ENCODE measurements around the gene DUSP10.

GRCh38 chr1:221696718-221697461 lies 45.0 kb downstream of the DUSP10 start:
- TF ChIP-seq, protein P1, sequence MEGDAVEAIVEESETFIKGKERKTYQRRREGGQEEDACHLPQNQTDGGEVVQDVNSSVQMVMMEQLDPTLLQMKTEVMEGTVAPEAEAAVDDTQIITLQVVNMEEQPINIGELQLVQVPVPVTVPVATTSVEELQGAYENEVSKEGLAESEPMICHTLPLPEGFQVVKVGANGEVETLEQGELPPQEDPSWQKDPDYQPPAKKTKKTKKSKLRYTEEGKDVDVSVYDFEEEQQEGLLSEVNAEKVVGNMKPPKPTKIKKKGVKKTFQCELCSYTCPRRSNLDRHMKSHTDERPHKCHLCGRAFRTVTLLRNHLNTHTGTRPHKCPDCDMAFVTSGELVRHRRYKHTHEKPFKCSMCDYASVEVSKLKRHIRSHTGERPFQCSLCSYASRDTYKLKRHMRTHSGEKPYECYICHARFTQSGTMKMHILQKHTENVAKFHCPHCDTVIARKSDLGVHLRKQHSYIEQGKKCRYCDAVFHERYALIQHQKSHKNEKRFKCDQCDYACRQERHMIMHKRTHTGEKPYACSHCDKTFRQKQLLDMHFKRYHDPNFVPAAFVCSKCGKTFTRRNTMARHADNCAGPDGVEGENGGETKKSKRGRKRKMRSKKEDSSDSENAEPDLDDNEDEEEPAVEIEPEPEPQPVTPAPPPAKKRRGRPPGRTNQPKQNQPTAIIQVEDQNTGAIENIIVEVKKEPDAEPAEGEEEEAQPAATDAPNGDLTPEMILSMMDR (IDR thresholded peaks at IDR 0.05): no peak
- no peak for TF ChIP-seq POLR2A (IDR thresholded peaks at IDR 0.05)
